Measurements from ENCODE around the gene TRIM67.

The TRIM67 gene

GRCh38 chr1:231185391-231185790, 23.5 kb downstream of the TRIM67 start:
- DNase-seq = no peak

GRCh38 chr1:231186356-231187115, 24.7 kb downstream of the TRIM67 start:
- no peak for DNase-seq

- no peak for DNase-seq
Observed at GRCh38 chr1:231187571-231187970, 25.7 kb downstream of the TRIM67 start.

GRCh38 chr1:231188072-231188471, 26.2 kb downstream of the TRIM67 start:
- DNase-seq = no peak

- DNase-seq = no peak
Observed at GRCh38 chr1:231188768-231189167, 26.9 kb downstream of the TRIM67 start.

- no peak for DNase-seq
Observed at GRCh38 chr1:231189683-231190270, 27.9 kb downstream of the TRIM67 start.

- DNase-seq = no peak
Observed at GRCh38 chr1:231190456-231190855, 28.6 kb downstream of the TRIM67 start.

GRCh38 chr1:231192620-231193163, 30.8 kb downstream of the TRIM67 start:
- DNase-seq = no peak

GRCh38 chr1:231193710-231194340, 32.0 kb downstream of the TRIM67 start:
- no peak for DNase-seq

- DNase-seq = no peak
Observed at GRCh38 chr1:231194476-231194842, 32.6 kb downstream of the TRIM67 start.

GRCh38 chr1:231194843-231195516, 33.1 kb downstream of the TRIM67 start:
- no peak for DNase-seq

GRCh38 chr1:231196307-231196706, 34.4 kb downstream of the TRIM67 start:
- DNase-seq = no peak

- no peak for DNase-seq
Observed at GRCh38 chr1:231196728-231197127, 34.9 kb downstream of the TRIM67 start.

GRCh38 chr1:231199868-231200267, 38.0 kb downstream of the TRIM67 start:
- no peak for DNase-seq

- no peak for DNase-seq
Observed at GRCh38 chr1:231200388-231201031, 38.7 kb downstream of the TRIM67 start.

- no peak for DNase-seq
Observed at GRCh38 chr1:231201375-231201978, 39.6 kb downstream of the TRIM67 start.

- no peak for DNase-seq
Observed at GRCh38 chr1:231201979-231202633, 40.2 kb downstream of the TRIM67 start.

GRCh38 chr1:231203259-231204057, 41.6 kb downstream of the TRIM67 start:
- DNase-seq = no peak

- DNase-seq = no peak
Observed at GRCh38 chr1:231206856-231207255, 45.0 kb downstream of the TRIM67 start.

GRCh38 chr1:231207437-231207836, 45.6 kb downstream of the TRIM67 start:
- DNase-seq = no peak

GRCh38 chr1:231208980-231209379, 47.1 kb downstream of the TRIM67 start:
- no peak for DNase-seq
